IMR-90 (cell line): ENCODE measurements around the gene MFN2. TPM values are rescaled to one million over a fixed set of nuclear protein-coding genes. Genes with fewer than 3 reads are reported as not detected.
A peak's percentile ranks its signal among the peaks of the same experiment; 100 is the strongest.

Experiments used
- BHLHE40 ChIP-seq: fragments of 150-350 bp; IDR thresholded peaks from 2 replicates; pipeline ENCODE4 v1.6.1; 2016; ENCODE audit warnings: mild to moderate bottlenecking, low read depth, low read length
- CEBPB ChIP-seq: IDR thresholded peaks from 2 replicates; pipeline ENCODE4 v1.6.1; 2012; ENCODE audit warnings: low read depth, low read length, improper control_type of control experiment
- CHD1 ChIP-seq: IDR thresholded peaks from 2 replicates; pipeline ENCODE4 v1.6.1; 2012; ENCODE audit warnings: low read depth, low read length, improper control_type of control experiment
- MXI1 ChIP-seq: IDR thresholded peaks from 2 replicates; pipeline ENCODE4 v1.6.1; 2012; ENCODE audit warnings: low read depth, mild to moderate bottlenecking, low read length, moderate library complexity, borderline replicate concordance
- SMC3 ChIP-seq: fragments of 150-350 bp; IDR thresholded peaks from 2 replicates; pipeline ENCODE4 v1.6.1; 2016; ENCODE audit warnings: low read depth, mild to moderate bottlenecking, antibody characterized with exemption, low read length, moderate library complexity
- polyA plus RNA-seq, 3 experiments: library from polyadenylated mRNA; depleted of rRNA; stranded (reverse); fragments of >200 nt; gene quantifications; 2 replicates each; pipeline ENCODE4 v1.2.3, GENCODE V29; 2012; ENCODE audit warnings: low replicate concordance in 1 of 3
- total RNA-seq: library from RNA; depleted of rRNA; stranded (reverse); fragments of >200 nt; gene quantifications from 2 replicates; pipeline ENCODE4 v1.2.3, GENCODE V29; 2012

MFN2 gene
- total and polyA plus RNA-seq, 2 of the 4 experiments (the other 2 are of a cell fraction): 52.8 to 84.2 TPM

DNA sequence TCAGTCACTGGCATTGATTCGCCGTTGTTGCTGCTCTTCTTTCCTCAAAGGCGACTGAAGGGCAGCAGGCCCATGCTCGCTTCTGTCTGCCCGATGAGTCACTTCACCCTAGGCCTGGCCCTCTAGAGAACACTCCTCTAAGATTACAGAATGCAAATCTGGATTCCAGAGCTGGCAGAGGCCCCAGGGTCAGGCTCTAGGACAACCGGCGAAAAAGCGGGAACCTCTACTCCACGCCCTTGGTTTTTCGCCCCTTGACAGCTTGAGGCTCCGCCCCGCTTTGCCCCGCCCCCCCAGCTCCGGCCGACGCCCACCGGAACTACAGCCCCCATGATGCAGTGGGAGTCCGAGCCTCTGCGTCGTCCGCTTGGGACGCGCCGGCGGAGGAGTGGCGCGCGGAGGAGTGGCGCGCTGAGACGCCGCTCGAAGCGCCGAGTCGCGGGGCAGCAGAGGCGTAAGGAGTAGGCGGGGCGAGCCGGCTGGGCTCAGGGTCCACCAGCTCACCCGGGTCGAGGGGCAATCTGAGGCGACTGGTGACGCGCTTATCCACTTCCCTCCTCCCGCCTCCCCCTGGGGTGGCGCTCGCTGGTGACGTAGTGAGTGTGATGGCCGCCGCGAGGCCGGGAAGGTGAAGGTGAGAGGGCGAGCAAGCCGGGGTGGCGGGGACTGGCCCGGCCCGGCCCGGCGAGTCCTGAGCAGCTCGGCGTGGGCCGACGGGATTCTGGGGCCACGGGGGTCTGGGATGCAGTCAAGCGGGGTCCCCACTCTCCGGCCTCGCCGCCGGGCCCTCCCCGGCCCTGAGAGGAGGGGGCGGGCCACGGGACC is at the start of gene MFN2 (continued):
- no peak for TF ChIP-seq CHD1
- TF ChIP-seq SMC3: no peak
- TF ChIP-seq BHLHE40: 0 out of 2 replicates have a peak, but pooled peaks have one; percentile 3
- TF ChIP-seq CEBPB: no peak
- TF ChIP-seq MXI1: peak; percentile 68
